HEK293T (cell line): ENCODE results near the gene RIT2.

Source experiments
- CTBP1 ChIP-seq: fragments of 450-650 bp; IDR thresholded peaks from 2 replicates; pipeline ENCODE4 v1.6.1; 2016; ENCODE audit warnings: borderline replicate concordance
- L3MBTL2 ChIP-seq: fragments of 450-650 bp; conservative IDR thresholded peaks from 2 replicates; pipeline ENCODE4 v1.6.1; 2016; ENCODE audit warnings: mild to moderate bottlenecking
- NFRKB ChIP-seq: fragments of 450-650 bp; IDR thresholded peaks from 2 replicates; pipeline ENCODE4 v1.6.1; 2016; ENCODE audit warnings: mild to moderate bottlenecking, moderate library complexity
- SP1 ChIP-seq: fragments of 450-650 bp; IDR thresholded peaks from 2 replicates; pipeline ENCODE4 v1.6.1; 2017
- ZNF384 ChIP-seq: fragments of 450-650 bp; IDR thresholded peaks from 2 replicates; pipeline ENCODE4 v1.6.1; 2016

DNA sequence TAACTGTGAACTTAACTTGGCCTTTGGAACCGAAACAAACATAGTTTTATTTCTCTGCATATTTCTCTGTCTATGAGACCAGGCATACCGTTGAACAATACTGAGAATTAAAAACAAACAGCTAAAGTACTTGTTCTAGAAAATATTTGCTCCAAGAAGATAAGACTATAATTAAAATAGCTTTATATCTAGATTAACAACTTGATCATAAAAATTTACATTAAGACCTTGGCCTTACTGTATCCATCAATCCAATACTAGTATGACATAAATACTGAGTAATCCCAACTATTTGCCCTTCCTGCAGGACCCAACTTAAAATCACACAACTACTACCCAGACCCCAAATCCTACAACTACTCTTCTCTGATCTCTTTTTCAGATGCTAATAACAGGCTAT, 260.9 kb downstream of the RIT2 start:
- TF ChIP-seq SP1 (no peak), CTBP1 (no peak), NFRKB (no peak), ZNF384 (no peak), L3MBTL2 (no peak)
